GM23338 (cell line): Measurements from ENCODE around the gene DDX54. TPM values are rescaled to one million over a fixed set of nuclear protein-coding genes. Genes with fewer than 3 reads are reported as not detected.

ENCODE experiments used
- ATAC-seq: fragments of 200-7000 bp; cut with Tn5 transposase; 3 replicates; pipeline ENCODE4 v1.9.1; 2020
- DNase-seq: peaks from one replicate; pipeline ENCODE4 v3.0.0-alpha.2; 2015; ENCODE audit warnings: low spot score
- H2AFZ ChIP-seq: fragments of 200-600 bp; sonication (generic); 2 replicates; pipeline ENCODE4 v1.8.0; 2016; ENCODE audit warnings: antibody characterized with exemption, mild to moderate bottlenecking, moderate library complexity
- H3F3A ChIP-seq: fragments of 200-600 bp; sonication (generic); replicated peaks from 2 replicates; pipeline ENCODE4 v1.8.0; 2017; ENCODE audit warnings: antibody characterized with exemption, mixed run types, low read depth
- H3K27ac ChIP-seq: fragments of 200-600 bp; sonication (generic); 2 replicates; pipeline ENCODE4 v1.6.1; 2016; ENCODE audit warnings: low read depth
- H3K27me3 ChIP-seq: fragments of 200-600 bp; sonication (generic); 2 replicates; pipeline ENCODE4 v1.8.0; 2016; ENCODE audit warnings: mild to moderate bottlenecking, mixed run types, moderate library complexity; ENCODE audit not compliant: insufficient read depth
- H3K36me3 ChIP-seq: fragments of 200-600 bp; sonication (generic); 2 replicates; pipeline ENCODE4 v1.8.0; 2016; ENCODE audit warnings: mild to moderate bottlenecking; ENCODE audit not compliant: insufficient read depth
- H3K4me1 ChIP-seq: fragments of 200-600 bp; sonication (generic); 2 replicates; pipeline ENCODE4 v1.8.0; 2016; ENCODE audit warnings: mild to moderate bottlenecking, moderate library complexity; ENCODE audit not compliant: insufficient read depth
- H3K4me2 ChIP-seq: fragments of 200-600 bp; sonication (generic); 2 replicates; pipeline ENCODE4 v1.7.1; 2017; ENCODE audit warnings: mixed run types
- H3K4me3 ChIP-seq: fragments of 200-600 bp; sonication (generic); 2 replicates; pipeline ENCODE4 v1.6.1; 2016; ENCODE audit warnings: mixed run types
- H3K79me2 ChIP-seq: fragments of 200-600 bp; sonication (generic); replicated peaks from 2 replicates; pipeline ENCODE4 v1.8.0; 2017; ENCODE audit warnings: mild to moderate bottlenecking; ENCODE audit not compliant: insufficient read depth
- H3K9me2 ChIP-seq: fragments of 200-600 bp; sonication (generic); 2 replicates; pipeline ENCODE4 v1.8.0; 2017; ENCODE audit not compliant: insufficient read depth
- H4K20me1 ChIP-seq: fragments of 200-600 bp; sonication (generic); replicated peaks from 2 replicates; pipeline ENCODE4 v1.8.0; 2017; ENCODE audit warnings: mild to moderate bottlenecking; ENCODE audit not compliant: insufficient read depth
- H3K27ac Mint-ChIP-seq: 2 replicates; pipeline ENCODE4 v1.8.0; 2020; ENCODE audit warnings: inconsistent platforms, mild to moderate bottlenecking, moderate library complexity, mixed read lengths
- H3K27me3 Mint-ChIP-seq: 3 replicates; pipeline ENCODE4 v1.8.0; 2022; ENCODE audit warnings: low read depth, mild to moderate bottlenecking, moderate library complexity, mixed read lengths, inconsistent platforms; ENCODE audit not compliant: insufficient read depth, poor library complexity
- H3K36me3 Mint-ChIP-seq: 3 replicates; pipeline ENCODE4 v1.8.0; 2021; ENCODE audit warnings: low read depth, mild to moderate bottlenecking, inconsistent platforms, moderate library complexity, mixed read lengths
- H3K4me1 Mint-ChIP-seq: 3 replicates; pipeline ENCODE4 v1.8.0; 2020; ENCODE audit warnings: mild to moderate bottlenecking, inconsistent platforms, mixed read lengths
- H3K4me3 Mint-ChIP-seq: 3 replicates; pipeline ENCODE4 v1.8.0; 2021; ENCODE audit warnings: moderate library complexity, mild to moderate bottlenecking, inconsistent platforms, mixed read lengths
- H3K9me3 Mint-ChIP-seq: 3 replicates; pipeline ENCODE4 v1.8.0; 2020; ENCODE audit warnings: moderate library complexity, mild to moderate bottlenecking, inconsistent platforms, mixed read lengths
- CREB1 ChIP-seq: fragments of 250-450 bp; sonication (Bioruptor Pico); IDR thresholded peaks from 2 replicates; pipeline ENCODE4 v1.5.0; 2020; ENCODE audit warnings: low read depth, mild to moderate bottlenecking, moderate library complexity
- EZH2 ChIP-seq: fragments of 200-600 bp; sonication (generic); IDR thresholded peaks from one replicate; pipeline ENCODE4 v1.8.0; 2017; ENCODE audit warnings: antibody characterized with exemption, mild to moderate bottlenecking, low read depth; ENCODE audit not compliant: unreplicated experiment
- EZH2phosphoT487 ChIP-seq: fragments of 200-600 bp; sonication (generic); IDR thresholded peaks from one replicate; pipeline ENCODE4 v1.8.1; 2018; ENCODE audit warnings: antibody characterized with exemption; ENCODE audit not compliant: unreplicated experiment
- JUNB ChIP-seq: IDR thresholded peaks from one replicate; pipeline ENCODE4 v1.6.1; 2016; ENCODE audit warnings: antibody characterized with exemption; ENCODE audit not compliant: unreplicated experiment
- NANOG ChIP-seq: IDR thresholded peaks from 2 replicates; pipeline ENCODE4 v1.6.1; 2016; ENCODE audit warnings: antibody characterized with exemption, borderline replicate concordance
- POLR2AphosphoS5 ChIP-seq: IDR thresholded peaks from 2 replicates; pipeline ENCODE4 v1.6.1; 2016; ENCODE audit warnings: antibody characterized with exemption, low read depth
- STAT1 ChIP-seq: IDR thresholded peaks from one replicate; pipeline ENCODE4 v1.6.1; 2016; ENCODE audit warnings: antibody characterized with exemption; ENCODE audit not compliant: unreplicated experiment
- ZNF114 ChIP-seq: fragments of 250-450 bp; sonication (Bioruptor Pico); IDR thresholded peaks from 2 replicates; pipeline ENCODE4 v1.5.0; 2020; ENCODE audit warnings: mild to moderate bottlenecking, moderate library complexity
- ZNF331 ChIP-seq: fragments of 250-450 bp; sonication (Bioruptor Pico); IDR thresholded peaks from 2 replicates; pipeline ENCODE4 v1.5.0; 2020; ENCODE audit warnings: low read depth, mild to moderate bottlenecking, moderate library complexity
- polyA plus RNA-seq: library from polyadenylated mRNA; unstranded; fragments of >200 nt; fragmentation: Nextera tagmentation; extraction: Ambion mirVana; gene quantifications from 2 replicates; pipeline ENCODE4 v1.2.1, GENCODE V29; 2016
- total RNA-seq: library from RNA; depleted of rRNA; stranded (reverse); fragments of >200 nt; shearing (Covaris generic); gene quantifications from 2 replicates; pipeline ENCODE4 v1.2.3, GENCODE V29; 2014
- TF ChIP-seq, protein P1 (sequence below): IDR thresholded peaks from one replicate; pipeline ENCODE4 v1.6.1; 2018; ENCODE audit warnings: antibody characterized with exemption; ENCODE audit not compliant: unreplicated experiment
- TF ChIP-seq, protein P2 (sequence below): fragments of 250-450 bp; sonication (Bioruptor Pico); IDR thresholded peaks from 2 replicates; pipeline ENCODE4 v1.5.0; 2020; ENCODE audit warnings: mild to moderate bottlenecking, moderate library complexity
- TF ChIP-seq, protein P3 (sequence below), 2 experiments: fragments of 200-600 bp in 1 of 2; sonication (generic) in 1 of 2; conservative IDR thresholded peaks; 2 replicates each; pipeline versions ENCODE4 v1.5.1 to v1.6.1; 2016 to 2017; ENCODE audit warnings: antibody characterized with exemption in 2 of 2, low read depth in 2 of 2, mild to moderate bottlenecking in 2 of 2, moderate library complexity in 1 of 2
- TF ChIP-seq, protein P4 (sequence below): IDR thresholded peaks from 2 replicates; pipeline ENCODE4 v1.6.1; 2016; ENCODE audit warnings: antibody characterized with exemption

DDX54 gene
- total and polyA plus RNA-seq, 2 experiments from 2014 or later = 84.1 to 89.4 TPM

DNA sequence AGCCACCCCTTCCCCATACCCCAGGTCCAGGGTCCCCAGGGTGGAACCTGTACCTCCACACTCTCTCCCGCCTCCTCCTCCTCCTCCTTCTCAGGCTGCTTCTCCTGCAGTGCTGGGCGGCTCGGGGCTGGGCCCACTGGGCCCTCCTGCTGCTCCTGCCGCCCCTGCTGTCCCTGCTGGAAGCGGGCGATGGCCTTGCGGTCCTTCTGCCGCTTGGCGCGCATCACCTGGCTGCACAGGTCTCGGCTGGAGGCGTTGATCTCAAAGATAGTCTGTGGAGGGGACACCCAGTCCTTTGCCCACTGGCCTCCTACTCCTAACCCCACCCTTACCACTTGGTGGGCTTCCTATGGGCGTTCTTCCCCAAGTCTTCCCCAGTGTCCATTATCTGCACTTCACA lies 21.3 kb downstream of the DDX54 start:
- Histone ChIP-seq H4K20me1 (peaks cover 14% of the 10 kb centered on the region; the same call in 1 of the 2 replicates), H3K27me3 (no peaks in the 10 kb centered on the region), H3K27ac (no peak overlapping the region), H2AFZ (no peak overlapping the region), H3K36me3 (peaks cover 6% of the 10 kb centered on the region; the same call in 1 of the 2 replicates), H3K9me2 (no peaks in the 10 kb centered on the region), H3K4me3 (no peak overlapping the region), H3K4me1 (peaks cover 9% of the 10 kb centered on the region; the same call in 1 of the 2 replicates), H3F3A (peaks cover 11% of the 10 kb centered on the region; the same call in 1 of the 2 replicates), H3K79me2 (no peaks in the 10 kb centered on the region), H3K4me2 (no peak overlapping the region)
- DNase-seq = no peak
- H3K27ac Mint-ChIP-seq = no peak overlapping the region
- no peak for ATAC-seq
- H3K4me1 Mint-ChIP-seq = peaks cover 25% of the 10 kb centered on the region
- H3K9me3 Mint-ChIP-seq = peaks cover 3% of the 10 kb centered on the region; the same call in 1 of the 3 replicates
- no peak overlapping the region for H3K4me3 Mint-ChIP-seq
- H3K36me3 Mint-ChIP-seq = peaks cover 68% of the 10 kb centered on the region
- H3K27me3 Mint-ChIP-seq = peaks cover 22% of the 10 kb centered on the region
- TF ChIP-seq JUNB = no peak
- TF ChIP-seq, protein P1, sequence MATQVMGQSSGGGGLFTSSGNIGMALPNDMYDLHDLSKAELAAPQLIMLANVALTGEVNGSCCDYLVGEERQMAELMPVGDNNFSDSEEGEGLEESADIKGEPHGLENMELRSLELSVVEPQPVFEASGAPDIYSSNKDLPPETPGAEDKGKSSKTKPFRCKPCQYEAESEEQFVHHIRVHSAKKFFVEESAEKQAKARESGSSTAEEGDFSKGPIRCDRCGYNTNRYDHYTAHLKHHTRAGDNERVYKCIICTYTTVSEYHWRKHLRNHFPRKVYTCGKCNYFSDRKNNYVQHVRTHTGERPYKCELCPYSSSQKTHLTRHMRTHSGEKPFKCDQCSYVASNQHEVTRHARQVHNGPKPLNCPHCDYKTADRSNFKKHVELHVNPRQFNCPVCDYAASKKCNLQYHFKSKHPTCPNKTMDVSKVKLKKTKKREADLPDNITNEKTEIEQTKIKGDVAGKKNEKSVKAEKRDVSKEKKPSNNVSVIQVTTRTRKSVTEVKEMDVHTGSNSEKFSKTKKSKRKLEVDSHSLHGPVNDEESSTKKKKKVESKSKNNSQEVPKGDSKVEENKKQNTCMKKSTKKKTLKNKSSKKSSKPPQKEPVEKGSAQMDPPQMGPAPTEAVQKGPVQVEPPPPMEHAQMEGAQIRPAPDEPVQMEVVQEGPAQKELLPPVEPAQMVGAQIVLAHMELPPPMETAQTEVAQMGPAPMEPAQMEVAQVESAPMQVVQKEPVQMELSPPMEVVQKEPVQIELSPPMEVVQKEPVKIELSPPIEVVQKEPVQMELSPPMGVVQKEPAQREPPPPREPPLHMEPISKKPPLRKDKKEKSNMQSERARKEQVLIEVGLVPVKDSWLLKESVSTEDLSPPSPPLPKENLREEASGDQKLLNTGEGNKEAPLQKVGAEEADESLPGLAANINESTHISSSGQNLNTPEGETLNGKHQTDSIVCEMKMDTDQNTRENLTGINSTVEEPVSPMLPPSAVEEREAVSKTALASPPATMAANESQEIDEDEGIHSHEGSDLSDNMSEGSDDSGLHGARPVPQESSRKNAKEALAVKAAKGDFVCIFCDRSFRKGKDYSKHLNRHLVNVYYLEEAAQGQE = no peak
- no peak for TF ChIP-seq EZH2
- TF ChIP-seq CREB1 (CRISPR knock-in tag) = no peak
- TF ChIP-seq, protein P2, sequence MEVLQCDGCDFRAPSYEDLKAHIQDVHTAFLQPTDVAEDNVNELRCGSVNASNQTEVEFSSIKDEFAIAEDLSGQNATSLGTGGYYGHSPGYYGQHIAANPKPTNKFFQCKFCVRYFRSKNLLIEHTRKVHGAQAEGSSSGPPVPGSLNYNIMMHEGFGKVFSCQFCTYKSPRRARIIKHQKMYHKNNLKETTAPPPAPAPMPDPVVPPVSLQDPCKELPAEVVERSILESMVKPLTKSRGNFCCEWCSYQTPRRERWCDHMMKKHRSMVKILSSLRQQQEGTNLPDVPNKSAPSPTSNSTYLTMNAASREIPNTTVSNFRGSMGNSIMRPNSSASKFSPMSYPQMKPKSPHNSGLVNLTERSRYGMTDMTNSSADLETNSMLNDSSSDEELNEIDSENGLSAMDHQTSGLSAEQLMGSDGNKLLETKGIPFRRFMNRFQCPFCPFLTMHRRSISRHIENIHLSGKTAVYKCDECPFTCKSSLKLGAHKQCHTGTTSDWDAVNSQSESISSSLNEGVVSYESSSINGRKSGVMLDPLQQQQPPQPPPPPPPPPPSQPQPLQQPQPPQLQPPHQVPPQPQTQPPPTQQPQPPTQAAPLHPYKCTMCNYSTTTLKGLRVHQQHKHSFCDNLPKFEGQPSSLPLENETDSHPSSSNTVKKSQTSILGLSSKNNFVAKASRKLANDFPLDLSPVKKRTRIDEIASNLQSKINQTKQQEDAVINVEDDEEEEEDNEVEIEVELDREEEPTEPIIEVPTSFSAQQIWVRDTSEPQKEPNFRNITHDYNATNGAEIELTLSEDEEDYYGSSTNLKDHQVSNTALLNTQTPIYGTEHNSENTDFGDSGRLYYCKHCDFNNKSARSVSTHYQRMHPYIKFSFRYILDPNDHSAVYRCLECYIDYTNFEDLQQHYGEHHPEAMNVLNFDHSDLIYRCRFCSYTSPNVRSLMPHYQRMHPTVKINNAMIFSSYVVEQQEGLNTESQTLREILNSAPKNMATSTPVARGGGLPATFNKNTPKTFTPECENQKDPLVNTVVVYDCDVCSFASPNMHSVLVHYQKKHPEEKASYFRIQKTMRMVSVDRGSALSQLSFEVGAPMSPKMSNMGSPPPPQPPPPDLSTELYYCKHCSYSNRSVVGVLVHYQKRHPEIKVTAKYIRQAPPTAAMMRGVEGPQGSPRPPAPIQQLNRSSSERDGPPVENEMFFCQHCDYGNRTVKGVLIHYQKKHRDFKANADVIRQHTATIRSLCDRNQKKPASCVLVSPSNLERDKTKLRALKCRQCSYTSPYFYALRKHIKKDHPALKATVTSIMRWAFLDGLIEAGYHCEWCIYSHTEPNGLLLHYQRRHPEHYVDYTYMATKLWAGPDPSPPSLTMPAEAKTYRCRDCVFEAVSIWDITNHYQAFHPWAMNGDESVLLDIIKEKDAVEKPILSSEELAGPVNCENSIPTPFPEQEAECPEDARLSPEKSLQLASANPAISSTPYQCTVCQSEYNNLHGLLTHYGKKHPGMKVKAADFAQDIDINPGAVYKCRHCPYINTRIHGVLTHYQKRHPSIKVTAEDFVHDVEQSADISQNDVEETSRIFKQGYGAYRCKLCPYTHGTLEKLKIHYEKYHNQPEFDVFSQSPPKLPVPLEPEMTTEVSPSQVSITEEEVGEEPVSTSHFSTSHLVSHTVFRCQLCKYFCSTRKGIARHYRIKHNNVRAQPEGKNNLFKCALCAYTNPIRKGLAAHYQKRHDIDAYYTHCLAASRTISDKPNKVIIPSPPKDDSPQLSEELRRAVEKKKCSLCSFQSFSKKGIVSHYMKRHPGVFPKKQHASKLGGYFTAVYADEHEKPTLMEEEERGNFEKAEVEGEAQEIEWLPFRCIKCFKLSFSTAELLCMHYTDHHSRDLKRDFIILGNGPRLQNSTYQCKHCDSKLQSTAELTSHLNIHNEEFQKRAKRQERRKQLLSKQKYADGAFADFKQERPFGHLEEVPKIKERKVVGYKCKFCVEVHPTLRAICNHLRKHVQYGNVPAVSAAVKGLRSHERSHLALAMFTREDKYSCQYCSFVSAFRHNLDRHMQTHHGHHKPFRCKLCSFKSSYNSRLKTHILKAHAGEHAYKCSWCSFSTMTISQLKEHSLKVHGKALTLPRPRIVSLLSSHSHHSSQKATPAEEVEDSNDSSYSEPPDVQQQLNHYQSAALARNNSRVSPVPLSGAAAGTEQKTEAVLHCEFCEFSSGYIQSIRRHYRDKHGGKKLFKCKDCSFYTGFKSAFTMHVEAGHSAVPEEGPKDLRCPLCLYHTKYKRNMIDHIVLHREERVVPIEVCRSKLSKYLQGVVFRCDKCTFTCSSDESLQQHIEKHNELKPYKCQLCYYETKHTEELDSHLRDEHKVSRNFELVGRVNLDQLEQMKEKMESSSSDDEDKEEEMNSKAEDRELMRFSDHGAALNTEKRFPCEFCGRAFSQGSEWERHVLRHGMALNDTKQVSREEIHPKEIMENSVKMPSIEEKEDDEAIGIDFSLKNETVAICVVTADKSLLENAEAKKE (CRISPR knock-in tag) = no peak
- TF ChIP-seq, protein P3, sequence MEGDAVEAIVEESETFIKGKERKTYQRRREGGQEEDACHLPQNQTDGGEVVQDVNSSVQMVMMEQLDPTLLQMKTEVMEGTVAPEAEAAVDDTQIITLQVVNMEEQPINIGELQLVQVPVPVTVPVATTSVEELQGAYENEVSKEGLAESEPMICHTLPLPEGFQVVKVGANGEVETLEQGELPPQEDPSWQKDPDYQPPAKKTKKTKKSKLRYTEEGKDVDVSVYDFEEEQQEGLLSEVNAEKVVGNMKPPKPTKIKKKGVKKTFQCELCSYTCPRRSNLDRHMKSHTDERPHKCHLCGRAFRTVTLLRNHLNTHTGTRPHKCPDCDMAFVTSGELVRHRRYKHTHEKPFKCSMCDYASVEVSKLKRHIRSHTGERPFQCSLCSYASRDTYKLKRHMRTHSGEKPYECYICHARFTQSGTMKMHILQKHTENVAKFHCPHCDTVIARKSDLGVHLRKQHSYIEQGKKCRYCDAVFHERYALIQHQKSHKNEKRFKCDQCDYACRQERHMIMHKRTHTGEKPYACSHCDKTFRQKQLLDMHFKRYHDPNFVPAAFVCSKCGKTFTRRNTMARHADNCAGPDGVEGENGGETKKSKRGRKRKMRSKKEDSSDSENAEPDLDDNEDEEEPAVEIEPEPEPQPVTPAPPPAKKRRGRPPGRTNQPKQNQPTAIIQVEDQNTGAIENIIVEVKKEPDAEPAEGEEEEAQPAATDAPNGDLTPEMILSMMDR (conservative IDR thresholded peaks at IDR 0.05; ENCODE audit: low read depth in 2 of 2) = no peak
- TF ChIP-seq ZNF114 (CRISPR knock-in tag) = no peak
- no peak for TF ChIP-seq ZNF331 (CRISPR knock-in tag)
- no peak for TF ChIP-seq POLR2AphosphoS5
- TF ChIP-seq EZH2phosphoT487 = no peak
- TF ChIP-seq NANOG = no peak
- TF ChIP-seq, protein P4, sequence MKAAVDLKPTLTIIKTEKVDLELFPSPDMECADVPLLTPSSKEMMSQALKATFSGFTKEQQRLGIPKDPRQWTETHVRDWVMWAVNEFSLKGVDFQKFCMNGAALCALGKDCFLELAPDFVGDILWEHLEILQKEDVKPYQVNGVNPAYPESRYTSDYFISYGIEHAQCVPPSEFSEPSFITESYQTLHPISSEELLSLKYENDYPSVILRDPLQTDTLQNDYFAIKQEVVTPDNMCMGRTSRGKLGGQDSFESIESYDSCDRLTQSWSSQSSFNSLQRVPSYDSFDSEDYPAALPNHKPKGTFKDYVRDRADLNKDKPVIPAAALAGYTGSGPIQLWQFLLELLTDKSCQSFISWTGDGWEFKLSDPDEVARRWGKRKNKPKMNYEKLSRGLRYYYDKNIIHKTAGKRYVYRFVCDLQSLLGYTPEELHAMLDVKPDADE = no peak
- TF ChIP-seq STAT1 = no peak
